ENCODE data around the gene C1orf74. TPM values are rescaled to one million over a fixed set of nuclear protein-coding genes. Genes with fewer than 3 reads are reported as not detected.

Gene C1orf74
- total and polyA plus RNA-seq, 2 donors (not counting 3 experiments of a cell fraction or from before 2014, with no cell fraction given), result 2.4 to 3.0 TPM

- Histone ChIP-seq H3K9me1 (replicated peaks; ENCODE audit: control insufficient read depth, extremely low read depth, insufficient read depth, low read length) (no peaks in the 10 kb centered on the region), H2AFZ (ENCODE audit: low read depth, low read length) (no peak overlapping the region), H3K79me2 (ENCODE audit: control insufficient read depth, insufficient read depth, low read length) (no peaks in the 10 kb centered on the region), H3K27ac (ENCODE audit: insufficient read depth, low read depth, low read length) (no peak overlapping the region), H4K20me1 (replicated peaks; ENCODE audit: control insufficient read depth, extremely low read depth, insufficient read depth, low read length) (no peaks in the 10 kb centered on the region), H3K9ac (replicated peaks; ENCODE audit: extremely low read depth, insufficient read depth, low read length) (no peak overlapping the region), H3K4me2 (ENCODE audit: insufficient read depth, low read length) (no peak overlapping the region), H3K36me3 (ENCODE audit: control insufficient read depth in 2 of 2, extremely low read depth in 1 of 2, insufficient read depth in 2 of 2, low read length in 2 of 2) (peaks cover 3 to 19% of the 10 kb centered on the region in 2 experiments), H3K4me1 (ENCODE audit: control insufficient read depth, extremely low read depth, insufficient read depth, low read length) (peaks cover 10% of the 10 kb centered on the region), H3K4me3 (replicated peaks in 1 of 3; ENCODE audit: insufficient read depth in 1 of 3, low read depth in 1 of 3, low read length in 3 of 3) (no peak overlapping the region), H3K9me3 (replicated peaks; ENCODE audit: control insufficient read depth, insufficient read depth, low read length) (no peaks in the 10 kb centered on the region), H3K27me3 (ENCODE audit: control insufficient read depth in 2 of 2, insufficient read depth in 2 of 2, low read length in 2 of 2) (no peaks in the 10 kb centered on the region)
- DNase-seq (ENCODE audit: low read depth, low spot score) (no peak), FAIRE-seq (peak; percentile 52)
- TF ChIP-seq CTCF (IDR thresholded peaks at IDR 0.05; ENCODE audit: extremely low read depth in 1 of 2, insufficient read depth in 1 of 2, low read depth in 1 of 2, low read length in 2 of 2) (no peak), FOS (IDR thresholded peaks at IDR 0.05; ENCODE audit: borderline replicate concordance, insufficient read depth, low read length) (no peak), EZH2 (IDR thresholded peaks at IDR 0.05; ENCODE audit: borderline replicate concordance, low read depth, low read length, severe bottlenecking) (no peak), JUN (IDR thresholded peaks at IDR 0.05; ENCODE audit: borderline replicate concordance, insufficient read depth, insufficient read length, low read depth) (no peak), POLR2AphosphoS5 (IDR thresholded peaks at IDR 0.05; ENCODE audit: insufficient read depth, low read depth, low read length) (no peak), MYC (IDR thresholded peaks at IDR 0.05; ENCODE audit: low read depth, low read length) (no peak), GATA2 (IDR thresholded peaks at IDR 0.05; ENCODE audit: insufficient read depth, insufficient read length, low read depth, low read length) (no peak), POLR2A (IDR thresholded peaks at IDR 0.05; ENCODE audit: low read depth, low read length) (no peak), MAX (IDR thresholded peaks at IDR 0.05; ENCODE audit: insufficient read depth, insufficient read length) (no peak)
- BruUV-seq (replicated peaks), result no TSS peak
- ChIA-PET POLR2A (no interaction called here), CTCF (interaction anchor here (3.4 kb wide), 1 partner anchor 38 kb away, joined by 15 read pairs; no protein-coding TSS in a partner anchor)
- dilution Hi-C loops (cut with MboI; ENCODE audit: extremely low pct_ligation_motif_present, low sequenced_read_pairs) (no loop called here), intact Hi-C loops (cut with micrococcal nuclease) (no loop called here)
Measured at GRCh38 chr1:209785592-209785991, 1.2 kb upstream of the C1orf74 start.
